Esophagus squamous epithelium (tissue), 4 donors: Measurements from ENCODE around the gene TJP3.

Source experiments
- CTCF ChIP-seq, 6 experiments: fragments of 450-650 bp in 4 of 6; fragments of 200-600 bp in 2 of 6; sonication (generic) in 2 of 6; IDR thresholded peaks; one replicate each; pipeline ENCODE4 v1.5.1; 2016 to 2019; ENCODE audit warnings: antibody characterized with exemption in 6 of 6, mild to moderate bottlenecking in 4 of 6, moderate library complexity in 4 of 6
- POLR2A ChIP-seq, 4 donors: fragments of 450-650 bp; IDR thresholded peaks; one replicate each; pipeline ENCODE4 v1.6.1; 2017; ENCODE audit warnings: antibody characterized with exemption in 4 of 4, mild to moderate bottlenecking in 4 of 4, moderate library complexity in 3 of 4

- TF ChIP-seq CTCF (IDR thresholded peaks at IDR 0.05) (no peak), POLR2A (IDR thresholded peaks at IDR 0.05) (no peak)
These were observed 13.8 kb downstream of the TJP3 start for GRCh38 chr19:3721887-3722442.
